GM12878 (cell line): ENCODE measurements around the gene RIMBP2. TPM values are rescaled to one million over a fixed set of nuclear protein-coding genes. Genes with fewer than 3 reads are reported as not detected.

ENCODE experiments used
- ATAC-seq: fragments of 200-7000 bp; cut with Tn5 transposase; 3 replicates; pipeline ENCODE4 v1.9.1; 2020; ENCODE audit warnings: mild to moderate bottlenecking, moderate library complexity
- BruUV-seq: library from RNA; stranded (reverse); fragments of 400-500 nt; replicated peaks from 2 replicates; lab custom pipeline; 2021; lab: Mats Ljungman, UMichigan
- CTCF ChIA-PET: fragments of 300-600 bp; sonication (Branson Sonifier 250); formaldehyde crosslinking; extraction: SDS; loops from one replicate; lab custom pipeline; 2021; ENCODE audit warnings: inconsistent platforms; lab: Yijun Ruan, JAX
- POLR2A ChIA-PET: fragments of 350-600 bp; formaldehyde crosslinking; extraction: SDS; loops from one replicate; lab custom pipeline; 2021; ENCODE audit warnings: inconsistent platforms; lab: Charles Lee
- RAD21 ChIA-PET: fragments of 300-600 bp; sonication (Branson Sonifier 250); formaldehyde crosslinking; loops from one replicate; lab custom pipeline; 2023; ENCODE audit warnings: antibody characterized with exemption; ENCODE audit not compliant: unreplicated experiment; lab: Charles Lee
- SMC1A ChIA-PET: fragments of 300-600 bp; sonication (Branson Sonifier 250); formaldehyde crosslinking; loops from one replicate; lab custom pipeline; 2023; ENCODE audit not compliant: unreplicated experiment, uncharacterized antibody; lab: Charles Lee
- DNase-seq: peaks from one replicate; pipeline ENCODE4 v3.0.0-alpha.2; 2011; ENCODE audit warnings: low read depth, low spot score
- FAIRE-seq: peaks from 3 replicates; lab custom pipeline; 2011; peaks lifted over from hg19 to GRCh38; lab: Jason Lieb, UNC
- H2AFZ ChIP-seq: 2 replicates; pipeline ENCODE4 v1.6.0; 2011; ENCODE audit warnings: low read depth, low read length, control low read depth; ENCODE audit not compliant: control insufficient read depth
- H3K27ac ChIP-seq: 2 replicates; pipeline ENCODE4 v1.5.1; 2011; ENCODE audit warnings: control low read depth; ENCODE audit not compliant: control insufficient read depth, insufficient read depth
- H3K27me3 ChIP-seq, 2 experiments: replicated peaks in 1 of 2; 2 replicates each; pipeline versions ENCODE4 v1.6.0 to v1.6.1; 2011; ENCODE audit warnings: low read length in 1 of 2; ENCODE audit not compliant: control insufficient read depth in 2 of 2, insufficient read depth in 2 of 2
- H3K36me3 ChIP-seq, 2 experiments: 2 replicates each; pipeline ENCODE4 v1.5.1; 2011; ENCODE audit warnings: low read length in 1 of 2; ENCODE audit not compliant: control insufficient read depth in 2 of 2, insufficient read depth in 2 of 2
- H3K4me1 ChIP-seq: 2 replicates; pipeline ENCODE4 v1.6.1; 2011; ENCODE audit warnings: mild to moderate bottlenecking, low read length, moderate library complexity, mixed read lengths; ENCODE audit not compliant: control insufficient read depth, insufficient read depth
- H3K4me2 ChIP-seq: 2 replicates; pipeline ENCODE4 v1.6.0; 2011; ENCODE audit warnings: control low read depth; ENCODE audit not compliant: control insufficient read depth, insufficient read depth
- H3K4me3 ChIP-seq: fragments of 200-600 bp; sonication (generic); 2 replicates; pipeline ENCODE4 v1.5.1; 2016
- H3K79me2 ChIP-seq: 2 replicates; pipeline ENCODE4 v1.6.0; 2011; ENCODE audit warnings: low read length; ENCODE audit not compliant: control insufficient read depth, insufficient read depth
- H3K9ac ChIP-seq: 2 replicates; pipeline ENCODE4 v1.8.0; 2011; ENCODE audit warnings: low read length, control low read depth, mixed read lengths; ENCODE audit not compliant: control insufficient read depth, insufficient read depth
- H3K9me3 ChIP-seq: replicated peaks from 3 replicates; pipeline ENCODE4 v1.5.1; 2011; ENCODE audit warnings: mild to moderate bottlenecking, low read length; ENCODE audit not compliant: control insufficient read depth, insufficient read depth
- H4K20me1 ChIP-seq: 2 replicates; pipeline ENCODE4 v1.6.0; 2011; ENCODE audit not compliant: control insufficient read depth, insufficient read depth
- BACH1 ChIP-seq: fragments of 450-650 bp; IDR thresholded peaks from 2 replicates; pipeline ENCODE4 v1.6.1; 2017; ENCODE audit warnings: mild to moderate bottlenecking, borderline replicate concordance
- CBX3 ChIP-seq: fragments of 200-600 bp; sonication (generic); IDR thresholded peaks from 2 replicates; pipeline ENCODE4 v1.6.1; 2016; ENCODE audit warnings: low read depth, borderline replicate concordance
- CBX5 ChIP-seq: sonication (generic); IDR thresholded peaks from 2 replicates; pipeline ENCODE4 v1.6.1; 2016; ENCODE audit warnings: low read depth, moderate library complexity, mild to moderate bottlenecking, inconsistent platforms
- IKZF1 ChIP-seq: fragments of 450-650 bp; conservative IDR thresholded peaks from 2 replicates; pipeline ENCODE4 v1.6.1; 2017; ENCODE audit warnings: antibody characterized with exemption, mild to moderate bottlenecking
- KLF5 ChIP-seq: fragments of 450-650 bp; IDR thresholded peaks from 2 replicates; pipeline ENCODE4 v1.6.1; 2014; ENCODE audit warnings: mild to moderate bottlenecking; ENCODE audit not compliant: partially characterized antibody
- NFIC ChIP-seq: IDR thresholded peaks from 2 replicates; pipeline ENCODE4 v1.6.1; 2012; ENCODE audit warnings: low read depth, mild to moderate bottlenecking, inconsistent platforms, low read length, moderate library complexity
- NFXL1 ChIP-seq: fragments of 450-650 bp; IDR thresholded peaks from 2 replicates; pipeline ENCODE4 v1.6.1; 2017; ENCODE audit warnings: antibody characterized with exemption, mild to moderate bottlenecking, borderline replicate concordance
- ZNF687 ChIP-seq: fragments of 450-650 bp; IDR thresholded peaks from 2 replicates; pipeline ENCODE4 v1.6.1; 2017; ENCODE audit warnings: mild to moderate bottlenecking, moderate library complexity
- WGBS: methylation state at CpG from one replicate; pipeline ENCODE4 v1.1.6; 2016; ENCODE audit warnings: low lambda C conversion rate; ENCODE audit not compliant: insufficient replicate concordance, insufficient coverage; ENCODE audit errors: missing lambda C conversion rate; 5-methylcytosine and 5-hydroxymethylcytosine counted together
- in situ Hi-C: fragments of 300-500 bp; cut with MboI; formaldehyde crosslinking; loops from 9 replicates; pipeline ENCODE4 v1.14.3; 2018; ENCODE audit warnings: mixed read lengths
- intact Hi-C: fragments of 100-400 bp; cut with micrococcal nuclease; formaldehyde crosslinking; loops from one replicate; pipeline ENCODE4 v1.14.2; 2022; ENCODE audit not compliant: unreplicated experiment
- polyA plus RNA-seq, 11 experiments: library from polyadenylated mRNA; depleted of rRNA in 4 of 11; unstranded in 6 of 11; stranded (reverse) in 5 of 11; fragments of >200 nt; fragmentation: Nextera tagmentation in 4 of 11; fragmentation: Illumina TruSeq in 1 of 11; extraction: Ambion mirVana in 4 of 11; extraction: Trizol in 1 of 11; gene quantifications; 1 replicate in 1 of 11; 2 replicates in 10 of 11; pipeline versions ENCODE4 v1.2.1 to v1.2.3, GENCODE V29; 2011 to 2016; ENCODE audit warnings: inconsistent platforms in 2 of 11, missing spikeins in 2 of 11, low read depth in 1 of 11
- total RNA-seq, 4 experiments: library from RNA; depleted of rRNA in 3 of 4; stranded (reverse); fragments of >200 nt in 3 of 4; fragmentation: Illumina TruSeq in 1 of 4; extraction: Trizol in 1 of 4; gene quantifications; 2 replicates each; pipeline versions ENCODE4 v1.2.1 to v1.2.3, GENCODE V29; 2013 to 2021
- TF ChIP-seq, protein P1 (sequence below), 3 experiments: IDR thresholded peaks in 2 of 3; conservative IDR thresholded peaks in 1 of 3; 2 replicates each; pipeline ENCODE4 v1.5.1; 2011; ENCODE audit warnings: low read depth in 3 of 3, low read length in 3 of 3, mild to moderate bottlenecking in 3 of 3, control low read depth in 2 of 3, moderate library complexity in 2 of 3, inconsistent platforms in 1 of 3, mixed read lengths in 1 of 3; ENCODE audit not compliant: control insufficient read depth in 2 of 3, insufficient read depth in 1 of 3; ENCODE audit errors: extremely low read depth in 1 of 3

RIMBP2 gene
- total and polyA plus RNA-seq, 10 of the 15 experiments (the other 5 are each of a cell fraction or from before 2014, with no cell fraction given), result 0.04 to 2.9 (median 0.07) TPM; not detected in 1

DNA sequence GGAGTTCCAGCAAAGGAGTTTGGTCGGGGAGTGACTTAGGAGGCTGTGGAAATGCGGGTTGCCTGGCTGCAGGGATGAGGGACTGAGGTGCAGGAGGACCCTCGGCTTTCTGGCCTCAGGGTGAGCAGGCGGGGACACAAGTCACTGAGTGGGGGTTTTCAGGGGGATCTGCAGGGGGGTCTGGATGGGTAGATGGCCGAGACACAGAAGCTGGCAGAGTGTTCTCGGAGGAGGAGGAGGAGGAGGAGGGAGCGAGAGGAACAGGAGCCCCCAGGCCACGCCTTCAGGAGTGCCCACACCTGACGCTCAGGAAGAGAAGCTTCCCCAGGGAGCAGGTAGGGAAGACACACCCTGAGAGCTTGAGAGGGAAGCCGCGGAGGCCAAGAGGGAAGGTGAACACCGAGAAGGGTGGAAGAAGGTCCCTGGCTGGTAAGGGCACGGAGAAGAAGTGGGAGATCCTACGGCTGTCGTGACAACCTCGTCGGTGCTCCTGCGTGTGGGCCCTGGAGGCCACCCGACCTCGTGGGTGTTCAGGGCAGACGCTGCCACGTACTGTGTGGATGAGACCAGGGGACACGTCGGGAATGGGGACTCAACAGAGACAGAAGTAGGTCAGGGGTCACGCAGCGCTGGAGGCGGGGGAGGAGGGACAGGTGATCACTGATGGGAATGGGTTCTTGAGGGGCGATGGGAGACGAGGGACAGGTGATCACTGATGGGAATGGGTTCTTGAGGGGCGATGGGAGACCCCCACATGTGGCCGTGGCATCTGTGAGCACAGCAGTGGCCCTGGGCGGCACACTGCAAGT, 269.0 kb downstream of the RIMBP2 start (continued):
- no peak for TF ChIP-seq ZNF687
- TF ChIP-seq, protein P1, sequence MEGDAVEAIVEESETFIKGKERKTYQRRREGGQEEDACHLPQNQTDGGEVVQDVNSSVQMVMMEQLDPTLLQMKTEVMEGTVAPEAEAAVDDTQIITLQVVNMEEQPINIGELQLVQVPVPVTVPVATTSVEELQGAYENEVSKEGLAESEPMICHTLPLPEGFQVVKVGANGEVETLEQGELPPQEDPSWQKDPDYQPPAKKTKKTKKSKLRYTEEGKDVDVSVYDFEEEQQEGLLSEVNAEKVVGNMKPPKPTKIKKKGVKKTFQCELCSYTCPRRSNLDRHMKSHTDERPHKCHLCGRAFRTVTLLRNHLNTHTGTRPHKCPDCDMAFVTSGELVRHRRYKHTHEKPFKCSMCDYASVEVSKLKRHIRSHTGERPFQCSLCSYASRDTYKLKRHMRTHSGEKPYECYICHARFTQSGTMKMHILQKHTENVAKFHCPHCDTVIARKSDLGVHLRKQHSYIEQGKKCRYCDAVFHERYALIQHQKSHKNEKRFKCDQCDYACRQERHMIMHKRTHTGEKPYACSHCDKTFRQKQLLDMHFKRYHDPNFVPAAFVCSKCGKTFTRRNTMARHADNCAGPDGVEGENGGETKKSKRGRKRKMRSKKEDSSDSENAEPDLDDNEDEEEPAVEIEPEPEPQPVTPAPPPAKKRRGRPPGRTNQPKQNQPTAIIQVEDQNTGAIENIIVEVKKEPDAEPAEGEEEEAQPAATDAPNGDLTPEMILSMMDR (IDR thresholded peaks at IDR 0.05 in 2 of 3, conservative IDR thresholded peaks at IDR 0.05 in 1 of 3; ENCODE audit: control insufficient read depth in 2 of 3, extremely low read depth in 1 of 3, insufficient read depth in 1 of 3, low read depth in 3 of 3, low read length in 3 of 3), result no peak
- no peak for TF ChIP-seq NFIC

GRCh38 chr12:130444986-130445385, 271.1 kb downstream of the RIMBP2 start:
- H4K20me1 ChIP-seq, result no peaks in the 10 kb centered on the region
- no peak overlapping the region for H3K27ac ChIP-seq
- TF ChIP-seq CBX3, result no peak
- TF ChIP-seq KLF5, result no peak
- no peak for TF ChIP-seq CBX5
- no peak for TF ChIP-seq NFXL1
- no peak for TF ChIP-seq IKZF1
- no peak for TF ChIP-seq BACH1
- DNase-seq, result no peak
- ChIA-PET POLR2A (no interaction called here), CTCF (no interaction called here), SMC1A (no interaction called here), RAD21 (no interaction called here)
- H3K4me1 ChIP-seq, result no peaks in the 10 kb centered on the region
- no peak overlapping the region for H2AFZ ChIP-seq
- H3K9me3 ChIP-seq, result no peaks in the 10 kb centered on the region; the same call in 2 of the 3 replicates
- no peaks in the 10 kb centered on the region for H3K36me3 ChIP-seq
- no peak overlapping the region for H3K9ac ChIP-seq
- 39% methylated on average over 14 of the region's 16 CpGs for WGBS
- BruUV-seq, result no TSS peak
- H3K27me3 ChIP-seq, result no peaks in the 10 kb centered on the region
- H3K4me3 ChIP-seq, result no peak overlapping the region
- intact Hi-C loops, result no loop called here
- in situ Hi-C loops, result no loop called here
- ATAC-seq, result no peak
- H3K79me2 ChIP-seq, result no peaks in the 10 kb centered on the region
- no peak overlapping the region for H3K4me2 ChIP-seq
- FAIRE-seq, result no peak
